Measurements from ENCODE around the gene RAP1GAP2.

DNA sequence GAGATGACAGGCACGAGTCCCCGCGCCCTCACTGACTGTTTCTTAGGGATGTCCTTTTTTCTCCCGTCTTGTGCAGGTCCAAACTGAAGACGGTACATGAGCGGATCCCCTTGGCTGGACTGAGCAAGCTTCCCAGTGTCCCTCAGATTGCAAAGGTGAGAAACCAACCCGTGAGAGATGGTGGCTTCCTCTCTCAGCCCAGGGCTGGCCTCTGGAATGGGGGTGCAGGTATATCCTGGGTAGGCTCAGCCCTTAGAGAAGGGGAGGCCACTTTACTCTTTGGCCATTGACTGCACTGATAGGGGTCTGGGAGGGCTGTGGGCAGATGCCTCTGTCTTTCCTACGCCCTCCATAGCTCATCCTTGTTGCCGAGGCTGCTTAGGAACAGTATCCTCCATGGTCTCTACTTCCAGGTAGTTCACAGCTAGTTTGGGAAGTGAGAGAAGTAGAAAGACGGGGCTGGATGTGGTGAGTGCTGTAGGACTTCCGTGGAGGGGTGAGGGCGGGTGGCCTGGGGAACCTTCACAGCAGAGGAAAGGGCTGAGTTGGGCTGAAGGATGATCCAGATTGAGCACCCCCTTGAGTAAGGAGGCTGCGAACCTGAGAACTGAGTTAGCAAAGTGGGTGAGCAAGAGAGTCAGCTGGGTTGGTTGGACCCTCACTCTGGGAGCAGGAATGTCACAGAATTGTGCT lies 184.1 kb downstream of the RAP1GAP2 start:
- TF ChIP-seq, protein P1, sequence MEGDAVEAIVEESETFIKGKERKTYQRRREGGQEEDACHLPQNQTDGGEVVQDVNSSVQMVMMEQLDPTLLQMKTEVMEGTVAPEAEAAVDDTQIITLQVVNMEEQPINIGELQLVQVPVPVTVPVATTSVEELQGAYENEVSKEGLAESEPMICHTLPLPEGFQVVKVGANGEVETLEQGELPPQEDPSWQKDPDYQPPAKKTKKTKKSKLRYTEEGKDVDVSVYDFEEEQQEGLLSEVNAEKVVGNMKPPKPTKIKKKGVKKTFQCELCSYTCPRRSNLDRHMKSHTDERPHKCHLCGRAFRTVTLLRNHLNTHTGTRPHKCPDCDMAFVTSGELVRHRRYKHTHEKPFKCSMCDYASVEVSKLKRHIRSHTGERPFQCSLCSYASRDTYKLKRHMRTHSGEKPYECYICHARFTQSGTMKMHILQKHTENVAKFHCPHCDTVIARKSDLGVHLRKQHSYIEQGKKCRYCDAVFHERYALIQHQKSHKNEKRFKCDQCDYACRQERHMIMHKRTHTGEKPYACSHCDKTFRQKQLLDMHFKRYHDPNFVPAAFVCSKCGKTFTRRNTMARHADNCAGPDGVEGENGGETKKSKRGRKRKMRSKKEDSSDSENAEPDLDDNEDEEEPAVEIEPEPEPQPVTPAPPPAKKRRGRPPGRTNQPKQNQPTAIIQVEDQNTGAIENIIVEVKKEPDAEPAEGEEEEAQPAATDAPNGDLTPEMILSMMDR (IDR thresholded peaks at IDR 0.05 in 8 of 11, conservative IDR thresholded peaks at IDR 0.05 in 3 of 11), result no peak
- TF ChIP-seq POLR2A (IDR thresholded peaks at IDR 0.05) (no peak), POLR2AphosphoS5 (IDR thresholded peaks at IDR 0.05) (no peak)

All from spleen (tissue), 7 donors.